ENCODE measurements around the gene DUSP3.

DNA sequence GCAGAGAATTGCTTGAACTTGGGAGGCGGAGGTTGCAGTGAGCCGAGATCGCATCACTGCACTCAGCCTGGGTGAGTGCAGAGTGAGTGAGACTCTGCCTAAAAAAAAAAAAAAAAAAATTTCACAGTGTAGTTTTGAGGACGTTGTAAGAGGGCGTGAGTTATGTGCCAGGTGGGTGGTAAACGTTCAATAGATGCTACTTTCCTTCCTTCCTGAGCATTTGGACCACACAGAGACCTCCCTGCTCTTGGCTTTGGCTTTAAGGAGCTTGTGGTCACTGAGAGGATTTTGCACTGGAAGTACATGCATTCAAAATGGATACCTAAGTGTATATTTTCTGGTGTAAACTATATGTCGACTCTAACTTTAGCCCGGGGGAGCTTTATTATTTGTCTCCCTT lies 50.7 kb downstream of the DUSP3 start:
- TF ChIP-seq, protein P1, sequence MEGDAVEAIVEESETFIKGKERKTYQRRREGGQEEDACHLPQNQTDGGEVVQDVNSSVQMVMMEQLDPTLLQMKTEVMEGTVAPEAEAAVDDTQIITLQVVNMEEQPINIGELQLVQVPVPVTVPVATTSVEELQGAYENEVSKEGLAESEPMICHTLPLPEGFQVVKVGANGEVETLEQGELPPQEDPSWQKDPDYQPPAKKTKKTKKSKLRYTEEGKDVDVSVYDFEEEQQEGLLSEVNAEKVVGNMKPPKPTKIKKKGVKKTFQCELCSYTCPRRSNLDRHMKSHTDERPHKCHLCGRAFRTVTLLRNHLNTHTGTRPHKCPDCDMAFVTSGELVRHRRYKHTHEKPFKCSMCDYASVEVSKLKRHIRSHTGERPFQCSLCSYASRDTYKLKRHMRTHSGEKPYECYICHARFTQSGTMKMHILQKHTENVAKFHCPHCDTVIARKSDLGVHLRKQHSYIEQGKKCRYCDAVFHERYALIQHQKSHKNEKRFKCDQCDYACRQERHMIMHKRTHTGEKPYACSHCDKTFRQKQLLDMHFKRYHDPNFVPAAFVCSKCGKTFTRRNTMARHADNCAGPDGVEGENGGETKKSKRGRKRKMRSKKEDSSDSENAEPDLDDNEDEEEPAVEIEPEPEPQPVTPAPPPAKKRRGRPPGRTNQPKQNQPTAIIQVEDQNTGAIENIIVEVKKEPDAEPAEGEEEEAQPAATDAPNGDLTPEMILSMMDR (IDR thresholded peaks at IDR 0.05) = no peak
- TF ChIP-seq POLR2A (IDR thresholded peaks at IDR 0.05) = no peak

Data from esophagus squamous epithelium (tissue), 4 donors.